K562 (cell line): Measurements from ENCODE around the gene LATS1. TPM values are rescaled to one million over a fixed set of nuclear protein-coding genes. Genes with fewer than 3 reads are reported as not detected.

Source experiments
- BRCA1 ChIP-seq, 2 experiments: fragments of 450-650 bp in 1 of 2; sonication (generic) in 1 of 2; formaldehyde crosslinking in 1 of 2; IDR thresholded peaks; 2 replicates each; pipeline versions ENCODE4 v1.5.0 to v1.6.1; 2017 to 2020; ENCODE audit warnings: mild to moderate bottlenecking in 1 of 2, missing genetic modification reagents in 1 of 2
- BRD4 ChIP-seq: fragments of 200-600 bp; sonication (generic); IDR thresholded peaks from 2 replicates; pipeline ENCODE4 v1.6.1; 2017; ENCODE audit warnings: inconsistent platforms
- CBFA2T2 ChIP-seq: fragments of 450-650 bp; conservative IDR thresholded peaks from 2 replicates; pipeline ENCODE4 v1.6.1; 2017; ENCODE audit warnings: mild to moderate bottlenecking
- DNMT1 ChIP-seq: fragments of 450-650 bp; IDR thresholded peaks from 2 replicates; pipeline ENCODE4 v1.6.1; 2016; ENCODE audit warnings: antibody characterized with exemption, mild to moderate bottlenecking
- E2F3 ChIP-seq: fragments of 250-450 bp; sonication (Bioruptor Pico); IDR thresholded peaks from 2 replicates; pipeline ENCODE4 v1.4.0; 2020; ENCODE audit warnings: mild to moderate bottlenecking
- FOXJ2 ChIP-seq: fragments of 200-800 bp; sonication (Bioruptor generic); IDR thresholded peaks from 2 replicates; pipeline ENCODE4 v1.6.1; 2016; ENCODE audit warnings: missing genetic modification characterization, missing compliant biosample characterization
- GATAD2B ChIP-seq: fragments of 450-650 bp; IDR thresholded peaks from 2 replicates; pipeline ENCODE4 v1.6.1; 2017; ENCODE audit warnings: mild to moderate bottlenecking, borderline replicate concordance
- KLF13 ChIP-seq: fragments of 450-650 bp; IDR thresholded peaks from 2 replicates; pipeline ENCODE4 v1.6.1; 2016; ENCODE audit warnings: missing genetic modification characterization, low read depth, mild to moderate bottlenecking, missing compliant biosample characterization, moderate library complexity, borderline replicate concordance
- POLR3G ChIP-seq: IDR thresholded peaks from 2 replicates; pipeline ENCODE4 v1.6.1; 2011; ENCODE audit not compliant: insufficient read length, insufficient replicate concordance; ENCODE audit errors: extremely low read depth
- PRMT5 ChIP-seq: sonication (generic); formaldehyde crosslinking; IDR thresholded peaks from 2 replicates; pipeline ENCODE4 v1.5.0; 2020; ENCODE audit warnings: missing genetic modification reagents
- PTTG1 ChIP-seq: fragments of 450-650 bp; IDR thresholded peaks from 2 replicates; pipeline ENCODE4 v1.6.1; 2016; ENCODE audit warnings: low read depth, mild to moderate bottlenecking, missing genetic modification characterization, missing compliant biosample characterization
- RFX5 ChIP-seq: IDR thresholded peaks from 2 replicates; pipeline ENCODE4 v1.6.1; 2011; ENCODE audit warnings: low read depth, mild to moderate bottlenecking, improper control_type of control experiment, low read length
- SAFB ChIP-seq: fragments of 200-400 bp; formaldehyde crosslinking; IDR thresholded peaks from 2 replicates; pipeline ENCODE4 v1.6.1; 2017; ENCODE audit warnings: low read depth, low read length, borderline replicate concordance
- STAT5A ChIP-seq: IDR thresholded peaks from 2 replicates; pipeline ENCODE4 v1.6.1; 2012; ENCODE audit warnings: low read length, inconsistent platforms, borderline replicate concordance
- ZC3H8 ChIP-seq: fragments of 450-650 bp; IDR thresholded peaks from 2 replicates; pipeline ENCODE4 v1.6.1; 2017
- ZNF23 ChIP-seq: fragments of 250-450 bp; sonication (Bioruptor Pico); IDR thresholded peaks from 2 replicates; pipeline ENCODE4 v1.4.0; 2020; ENCODE audit warnings: mild to moderate bottlenecking
- ZNF232 ChIP-seq: sonication (generic); formaldehyde crosslinking; IDR thresholded peaks from 2 replicates; pipeline ENCODE4 v1.8.0; 2022; ENCODE audit warnings: mild to moderate bottlenecking, missing genetic modification reagents
- polyA plus RNA-seq, 8 experiments: library from polyadenylated mRNA; depleted of rRNA in 4 of 8; stranded (reverse) in 5 of 8; unstranded in 3 of 8; fragments of >200 nt; fragmentation: Nextera tagmentation in 2 of 8; fragmentation: Illumina TruSeq in 1 of 8; extraction: Ambion mirVana in 2 of 8; extraction: Trizol in 1 of 8; gene quantifications; 2 replicates each; pipeline versions ENCODE4 v1.2.1 to v1.2.3, GENCODE V29; 2011 to 2014; ENCODE audit warnings: inconsistent platforms in 1 of 8, missing spikeins in 1 of 8
- total RNA-seq, 7 experiments: library from RNA; depleted of rRNA in 6 of 7; stranded (reverse); fragments of >200 nt in 6 of 7; fragmentation: Illumina TruSeq in 2 of 7; extraction: Trizol in 2 of 7; gene quantifications; 2 replicates each; pipeline versions ENCODE4 v1.2.1 to v1.2.3, GENCODE V29; 2011 to 2021; ENCODE audit warnings: low replicate concordance in 1 of 7
- TF ChIP-seq, protein P1 (sequence below), 3 experiments: fragments of 200-800 bp in 1 of 3; sonication (Bioruptor generic) in 1 of 3; sonication (generic) in 1 of 3; formaldehyde crosslinking in 1 of 3; IDR thresholded peaks; 2 replicates each; pipeline versions ENCODE4 v1.6.1 to v1.8.0; 2016 to 2022; ENCODE audit warnings: mild to moderate bottlenecking in 2 of 3, missing compliant biosample characterization in 2 of 3, missing genetic modification characterization in 2 of 3, missing genetic modification reagents in 1 of 3
- TF ChIP-seq, protein P2 (sequence below): sonication (generic); formaldehyde crosslinking; IDR thresholded peaks from 2 replicates; pipeline ENCODE4 v1.8.0; 2022; ENCODE audit warnings: mild to moderate bottlenecking, missing genetic modification reagents, borderline replicate concordance
- TF ChIP-seq, protein P3 (sequence below): fragments of 250-450 bp; sonication (Bioruptor Pico); IDR thresholded peaks from 2 replicates; pipeline ENCODE4 v1.4.0; 2020; ENCODE audit warnings: mild to moderate bottlenecking
- TF ChIP-seq, protein P4 (sequence below): sonication (generic); IDR thresholded peaks from 2 replicates; pipeline ENCODE4 v1.6.1; 2016

Gene LATS1
- total and polyA plus RNA-seq, 9 of the 15 experiments (the other 6 are each of a cell fraction or from before 2014, with no cell fraction given): 5.0 to 36.3 (median 18.4) TPM

DNA sequence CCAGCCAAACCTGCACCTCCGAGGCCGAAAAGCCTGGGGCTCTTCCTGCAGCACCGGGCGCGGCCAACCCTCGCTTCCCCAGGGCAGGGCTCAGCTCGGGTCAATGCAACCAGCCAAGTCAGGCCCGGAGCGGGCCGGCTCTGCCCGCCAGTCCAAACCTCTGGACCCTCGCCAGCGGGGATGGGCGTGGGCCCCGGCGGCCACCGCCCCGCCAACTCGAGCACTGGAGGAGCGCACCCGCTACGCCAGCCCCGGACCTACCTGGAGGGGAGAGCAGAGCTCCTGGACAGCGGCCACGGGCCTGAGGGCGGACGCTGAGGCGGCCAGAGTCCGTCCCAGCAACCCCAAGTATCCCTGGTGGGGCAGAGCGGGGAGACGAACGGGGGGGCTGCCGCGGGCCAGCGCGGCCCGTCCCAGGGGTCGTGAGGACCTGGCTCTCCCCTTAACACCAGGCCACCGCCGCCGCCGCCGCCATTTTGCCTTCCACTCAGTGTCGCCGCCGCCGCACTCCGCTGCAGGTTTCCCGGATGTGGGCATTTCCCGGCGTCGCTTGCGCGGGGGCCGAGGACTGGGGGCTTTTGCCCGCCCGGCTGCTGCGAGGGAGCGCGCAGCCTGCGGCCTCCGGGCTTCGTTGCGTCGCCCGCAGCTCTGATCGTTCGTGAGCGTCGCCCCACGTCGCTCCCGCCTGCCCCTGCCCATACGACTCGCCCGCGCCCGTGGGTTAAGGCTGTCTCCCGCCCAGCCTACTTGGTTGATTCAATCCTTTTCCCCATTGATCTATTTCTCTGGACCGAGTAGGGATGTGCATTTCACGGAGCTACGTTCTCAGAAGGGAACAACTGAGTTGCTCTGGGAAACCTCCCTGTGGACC, at the start of gene LATS1 (continued):
- TF ChIP-seq, protein P1, sequence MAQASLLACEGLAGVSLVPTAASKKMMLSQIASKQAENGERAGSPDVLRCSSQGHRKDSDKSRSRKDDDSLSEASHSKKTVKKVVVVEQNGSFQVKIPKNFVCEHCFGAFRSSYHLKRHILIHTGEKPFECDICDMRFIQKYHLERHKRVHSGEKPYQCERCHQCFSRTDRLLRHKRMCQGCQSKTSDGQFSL (CRISPR knock-in tag; IDR thresholded peaks at IDR 0.05): peak; percentile 68; the same call in 1 of the 2 replicates
- TF ChIP-seq, protein P1 (tag; IDR thresholded peaks at IDR 0.05): no peak; a peak in 1 of 4 replicates
- TF ChIP-seq SAFB (0 out of 2 replicates have a peak, but pooled peaks have one; percentile 28), CBFA2T2 (no peak; the same call in 1 of the 2 replicates), KLF13 (tag) (peak; percentile 56; the same call in 1 of the 2 replicates), PTTG1 (tag) (no peak), DNMT1 (no peak), ZNF23 (no peak), PRMT5 (CRISPR knock-in tag) (no peak; the same call in 1 of the 2 replicates), STAT5A (no peak), ZNF232 (peak; percentile 92; the same call in 1 of the 2 replicates), ZC3H8 (no peak; the same call in 1 of the 2 replicates), GATAD2B (no peak), FOXJ2 (tag) (no peak), BRD4 (peak; percentile 98), E2F3 (CRISPR knock-in tag) (no peak; the same call in 1 of the 2 replicates), RFX5 (no peak), POLR3G (no peak), BRCA1 (IDR thresholded peaks at IDR 0.05) (no peak), BRCA1 (CRISPR knock-in tag; IDR thresholded peaks at IDR 0.05) (no peak)
- TF ChIP-seq, protein P2, sequence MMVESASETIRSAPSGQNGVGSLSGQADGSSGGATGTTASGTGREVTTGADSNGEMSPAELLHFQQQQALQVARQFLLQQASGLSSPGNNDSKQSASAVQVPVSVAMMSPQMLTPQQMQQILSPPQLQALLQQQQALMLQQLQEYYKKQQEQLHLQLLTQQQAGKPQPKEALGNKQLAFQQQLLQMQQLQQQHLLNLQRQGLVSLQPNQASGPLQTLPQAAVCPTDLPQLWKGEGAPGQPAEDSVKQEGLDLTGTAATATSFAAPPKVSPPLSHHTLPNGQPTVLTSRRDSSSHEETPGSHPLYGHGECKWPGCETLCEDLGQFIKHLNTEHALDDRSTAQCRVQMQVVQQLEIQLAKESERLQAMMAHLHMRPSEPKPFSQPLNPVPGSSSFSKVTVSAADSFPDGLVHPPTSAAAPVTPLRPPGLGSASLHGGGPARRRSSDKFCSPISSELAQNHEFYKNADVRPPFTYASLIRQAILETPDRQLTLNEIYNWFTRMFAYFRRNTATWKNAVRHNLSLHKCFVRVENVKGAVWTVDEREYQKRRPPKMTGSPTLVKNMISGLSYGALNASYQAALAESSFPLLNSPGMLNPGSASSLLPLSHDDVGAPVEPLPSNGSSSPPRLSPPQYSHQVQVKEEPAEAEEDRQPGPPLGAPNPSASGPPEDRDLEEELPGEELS (CRISPR knock-in tag): no peak
- TF ChIP-seq, protein P3, sequence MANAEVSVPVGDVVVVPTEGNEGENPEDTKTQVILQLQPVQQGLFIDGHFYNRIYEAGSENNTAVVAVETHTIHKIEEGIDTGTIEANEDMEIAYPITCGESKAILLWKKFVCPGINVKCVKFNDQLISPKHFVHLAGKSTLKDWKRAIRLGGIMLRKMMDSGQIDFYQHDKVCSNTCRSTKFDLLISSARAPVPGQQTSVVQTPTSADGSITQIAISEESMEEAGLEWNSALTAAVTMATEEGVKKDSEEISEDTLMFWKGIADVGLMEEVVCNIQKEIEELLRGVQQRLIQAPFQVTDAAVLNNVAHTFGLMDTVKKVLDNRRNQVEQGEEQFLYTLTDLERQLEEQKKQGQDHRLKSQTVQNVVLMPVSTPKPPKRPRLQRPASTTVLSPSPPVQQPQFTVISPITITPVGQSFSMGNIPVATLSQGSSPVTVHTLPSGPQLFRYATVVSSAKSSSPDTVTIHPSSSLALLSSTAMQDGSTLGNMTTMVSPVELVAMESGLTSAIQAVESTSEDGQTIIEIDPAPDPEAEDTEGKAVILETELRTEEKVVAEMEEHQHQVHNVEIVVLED (CRISPR knock-in tag): peak; percentile 74
- TF ChIP-seq, protein P4, sequence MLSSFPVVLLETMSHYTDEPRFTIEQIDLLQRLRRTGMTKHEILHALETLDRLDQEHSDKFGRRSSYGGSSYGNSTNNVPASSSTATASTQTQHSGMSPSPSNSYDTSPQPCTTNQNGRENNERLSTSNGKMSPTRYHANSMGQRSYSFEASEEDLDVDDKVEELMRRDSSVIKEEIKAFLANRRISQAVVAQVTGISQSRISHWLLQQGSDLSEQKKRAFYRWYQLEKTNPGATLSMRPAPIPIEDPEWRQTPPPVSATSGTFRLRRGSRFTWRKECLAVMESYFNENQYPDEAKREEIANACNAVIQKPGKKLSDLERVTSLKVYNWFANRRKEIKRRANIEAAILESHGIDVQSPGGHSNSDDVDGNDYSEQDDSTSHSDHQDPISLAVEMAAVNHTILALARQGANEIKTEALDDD: no peak
